ENCODE data around the gene CMTM4.
"Not testable (repeated sequence)": the region's sequence is repeated elsewhere in the genome, so short reads cannot be mapped to it uniquely, and the experiment has no call there.

Gene CMTM4

GRCh38 chr16:66647866-66648265 lies 48.7 kb downstream of the CMTM4 start:
- DNase-seq (ENCODE audit: low read depth, low spot score), result no peak

- DNase-seq (ENCODE audit: low read depth, low spot score), result no peak
These were observed 55.2 kb downstream of the CMTM4 start for GRCh38 chr16:66641387-66641786.

GRCh38 chr16:66640724-66641314 lies 55.7 kb downstream of the CMTM4 start:
- DNase-seq (ENCODE audit: low read depth, low spot score), result no peak

- no peak for DNase-seq (ENCODE audit: low read depth, low spot score)
These were observed 57.3 kb downstream of the CMTM4 start for GRCh38 chr16:66639091-66639885.

GRCh38 chr16:66637806-66638205 lies 58.7 kb downstream of the CMTM4 start:
- DNase-seq (ENCODE audit: low read depth, low spot score), result no peak

GRCh38 chr16:66636199-66636598 lies 60.3 kb downstream of the CMTM4 start:
- no peak for DNase-seq (ENCODE audit: low read depth, low spot score)

GRCh38 chr16:66635406-66635805 lies 61.1 kb downstream of the CMTM4 start:
- DNase-seq (ENCODE audit: low read depth, low spot score), result no peak

GRCh38 chr16:66634527-66635196 lies 61.9 kb downstream of the CMTM4 start:
- no peak for DNase-seq (ENCODE audit: low read depth, low spot score)

- DNase-seq (ENCODE audit: low read depth, low spot score), result not testable (repeated sequence)
These were observed 65.0 kb downstream of the CMTM4 start for GRCh38 chr16:66631558-66631957.

GRCh38 chr16:66630561-66631260 lies 65.8 kb downstream of the CMTM4 start:
- not testable (repeated sequence) for DNase-seq (ENCODE audit: low read depth, low spot score)

- DNase-seq (ENCODE audit: low read depth, low spot score), result no peak
These were observed 66.7 kb downstream of the CMTM4 start for GRCh38 chr16:66629856-66630255.

- DNase-seq (ENCODE audit: low read depth, low spot score), result not testable (repeated sequence)
These were observed 68.7 kb downstream of the CMTM4 start for GRCh38 chr16:66627611-66628378.

- no peak for DNase-seq (ENCODE audit: low read depth, low spot score)
These were observed 72.8 kb downstream of the CMTM4 start for GRCh38 chr16:66623755-66624154.

GRCh38 chr16:66622863-66623262 lies 73.7 kb downstream of the CMTM4 start:
- no peak for DNase-seq (ENCODE audit: low read depth, low spot score)

- no peak for DNase-seq (ENCODE audit: low read depth, low spot score)
These were observed 74.6 kb downstream of the CMTM4 start for GRCh38 chr16:66621973-66622372.

GRCh38 chr16:66620429-66620795 lies 76.1 kb downstream of the CMTM4 start:
- no peak for DNase-seq (ENCODE audit: low read depth, low spot score)

GRCh38 chr16:66619534-66620428 lies 76.8 kb downstream of the CMTM4 start:
- DNase-seq (ENCODE audit: low read depth, low spot score), result no peak

- no peak for DNase-seq (ENCODE audit: low read depth, low spot score)
These were observed 77.8 kb downstream of the CMTM4 start for GRCh38 chr16:66618588-66619375.

- DNase-seq (ENCODE audit: low read depth, low spot score), result no peak
These were observed 78.8 kb downstream of the CMTM4 start for GRCh38 chr16:66617728-66618127.

GRCh38 chr16:66617010-66617434 lies 79.5 kb downstream of the CMTM4 start:
- no peak for DNase-seq (ENCODE audit: low read depth, low spot score)

Measured in activated CD4-positive, CD25-positive, alpha-beta regulatory T cell treated with anti-CD3 and anti-CD28 coated beads, Interleukin-2, amount 50 U/mL, for 16 hours (primary cell).